ENCODE measurements around the gene SWT1. TPM values are rescaled to one million over a fixed set of nuclear protein-coding genes. Genes with fewer than 3 reads are reported as not detected.

SWT1 gene
- total and polyA plus RNA-seq, 10 donors = 1.3 to 12.8 (median 6.6) TPM

GRCh38 chr1:185291159-185291558, 134.2 kb downstream of the SWT1 start:
- intact Hi-C loops (cut with DNase I; ENCODE audit: low total_unique reads) = no loop called here
- Histone ChIP-seq H3K27ac (peak overlapping the region in 2 of 8 donors; percentile 22 to 60), H3K4me1 (peaks cover 0 to 21% (median 12%) of the 10 kb centered on the region in 6 donors), H3K4me3 (no peak overlapping the region), H3K9me3 (no peaks in the 10 kb centered on the region), H3K27me3 (replicated peaks in 1 of 7) (no peaks in the 10 kb centered on the region), H3K36me3 (peaks cover 0 to 31% (median 11%) of the 10 kb centered on the region in 6 donors)
- WGBS, 5 donors = 57 to 73% (median 59%) methylated on average over 1 of the region's 1 CpG
- DNase-seq = no peak
- TF ChIP-seq POLR2A (IDR thresholded peaks at IDR 0.05) (no peak), CTCF (IDR thresholded peaks at IDR 0.05 in 8 of 11, conservative IDR thresholded peaks at IDR 0.05 in 3 of 11) (no peak), POLR2AphosphoS5 (IDR thresholded peaks at IDR 0.05) (no peak)

GRCh38 chr1:185291652-185292051, 134.7 kb downstream of the SWT1 start:
- intact Hi-C loops (cut with DNase I; ENCODE audit: low total_unique reads) = no loop called here
- H3K9me3 ChIP-seq = no peaks in the 10 kb centered on the region
- H3K27ac ChIP-seq = peak overlapping the region in 3 of 8 donors; percentile 6 to 60 (median 22)
- no peaks in the 10 kb centered on the region for H3K27me3 ChIP-seq (replicated peaks in 1 of 7)
- H3K4me3 ChIP-seq = no peak overlapping the region
- DNase-seq = peak; percentile 65
- 41 to 71% (median 54%) methylated on average over 1 of the region's 1 CpG for WGBS, 5 donors
- H3K36me3 ChIP-seq = peaks cover 0 to 36% (median 14%) of the 10 kb centered on the region in 6 donors
- no peak for TF ChIP-seq CTCF (IDR thresholded peaks at IDR 0.05 in 8 of 11, conservative IDR thresholded peaks at IDR 0.05 in 3 of 11)
- TF ChIP-seq POLR2A (IDR thresholded peaks at IDR 0.05) = no peak
- TF ChIP-seq POLR2AphosphoS5 (IDR thresholded peaks at IDR 0.05) = no peak
- H3K4me1 ChIP-seq = peaks cover 0 to 21% (median 12%) of the 10 kb centered on the region in 6 donors

GRCh38 chr1:185292237-185292636, 135.3 kb downstream of the SWT1 start:
- WGBS, 5 donors = 30 to 58% (median 49%) methylated on average over 5 of the region's 5 CpGs
- intact Hi-C loops (cut with DNase I; ENCODE audit: low total_unique reads) = no loop called here
- Histone ChIP-seq H3K27ac (peak overlapping the region in 5 of 8 donors; percentile 3 to 60 (median 38)), H3K9me3 (no peaks in the 10 kb centered on the region), H3K4me3 (no peak overlapping the region), H3K36me3 (peaks cover 0 to 42% (median 20%) of the 10 kb centered on the region in 6 donors), H3K27me3 (replicated peaks in 1 of 7) (no peaks in the 10 kb centered on the region), H3K4me1 (peaks cover 0 to 21% (median 12%) of the 10 kb centered on the region in 6 donors)
- peak; percentile 67 for DNase-seq
- TF ChIP-seq POLR2A (IDR thresholded peaks at IDR 0.05) (no peak), POLR2AphosphoS5 (IDR thresholded peaks at IDR 0.05) (no peak), CTCF (IDR thresholded peaks at IDR 0.05 in 8 of 11, conservative IDR thresholded peaks at IDR 0.05 in 3 of 11) (no peak)

- Histone ChIP-seq H3K4me1 (peaks cover 0 to 21% (median 12%) of the 10 kb centered on the region in 6 donors), H3K9me3 (no peaks in the 10 kb centered on the region), H3K27me3 (replicated peaks in 1 of 7) (no peaks in the 10 kb centered on the region), H3K4me3 (no peak overlapping the region), H3K36me3 (peaks cover 0 to 60% (median 38%) of the 10 kb centered on the region in 6 donors), H3K27ac (peak overlapping the region in 1 of 8 donors; percentile 60)
- no peak for DNase-seq
- intact Hi-C loops (cut with DNase I; ENCODE audit: low total_unique reads) = no loop called here
- no peak for TF ChIP-seq CTCF (IDR thresholded peaks at IDR 0.05 in 8 of 11, conservative IDR thresholded peaks at IDR 0.05 in 3 of 11)
- no peak for TF ChIP-seq POLR2AphosphoS5 (IDR thresholded peaks at IDR 0.05)
- no peak for TF ChIP-seq POLR2A (IDR thresholded peaks at IDR 0.05)
- 90 to 100% (median 94%) methylated on average over 1 of the region's 1 CpG for WGBS, 5 donors
These were observed 137.1 kb downstream of the SWT1 start for GRCh38 chr1:185293967-185294542.

Data from spleen (tissue), 11 donors.